ENCODE measurements around the gene DGKI. TPM values are rescaled to one million over a fixed set of nuclear protein-coding genes. Genes with fewer than 3 reads are reported as not detected.

The DGKI gene
- total RNA-seq, 1 experiment from 2014 or later: 0.55 TPM

- Histone ChIP-seq H3K9me3 (ENCODE audit: control insufficient read depth, low read depth, low read length) (no peaks in the 10 kb centered on the region), H4K5ac (ENCODE audit: insufficient read length, low read depth, low read length) (no peak overlapping the region), H3K4ac (ENCODE audit: low read depth, low read length) (no peak overlapping the region), H3K27ac (ENCODE audit: insufficient read length, low read depth, low read length) (no peak overlapping the region), H4K91ac (ENCODE audit: insufficient read length, low read depth, low read length) (no peak overlapping the region), H2AK5ac (ENCODE audit: insufficient read length, low read length) (no peak overlapping the region), H3K23me2 (ENCODE audit: insufficient read length, low read depth, low read length, poor library complexity, severe bottlenecking) (peaks cover 4% of the 10 kb centered on the region), H2BK12ac (ENCODE audit: insufficient read length, low read depth, low read length) (no peak overlapping the region), H3K23ac (ENCODE audit: insufficient read length, low read depth, low read length) (no peak overlapping the region), H2BK5ac (ENCODE audit: insufficient read length, low read length) (no peak overlapping the region), H3K4me1 (ENCODE audit: insufficient read depth, low read length) (0 out of 2 replicates have a peak, but pooled peaks cover 3% of the 10 kb centered on the region), H2BK15ac (ENCODE audit: low read depth, low read length) (no peak overlapping the region), H4K8ac (replicated peaks; ENCODE audit: insufficient read length, low read depth, low read length) (no peak overlapping the region), H3K27me3 (ENCODE audit: insufficient read depth, low read length) (peaks cover 16% of the 10 kb centered on the region), H4K20me1 (ENCODE audit: control insufficient read depth, insufficient read depth, insufficient read length) (no peaks in the 10 kb centered on the region), H2AFZ (ENCODE audit: low read length) (no peak overlapping the region), H3K9ac (ENCODE audit: extremely low read depth, insufficient read length, low read length) (no peak overlapping the region), H3K4me2 (ENCODE audit: insufficient read depth, insufficient read length, low read length) (no peak overlapping the region), H3T11ph (ENCODE audit: low read length) (no peak overlapping the region), H2BK120ac (ENCODE audit: low read depth, low read length, poor library complexity, severe bottlenecking) (no peak overlapping the region), H3K18ac (ENCODE audit: insufficient read length, low read depth, low read length) (no peak overlapping the region), H3K79me2 (ENCODE audit: insufficient read depth, low read length) (no peaks in the 10 kb centered on the region), H2BK20ac (ENCODE audit: low read depth, low read length, poor library complexity, severe bottlenecking) (no peak overlapping the region), H3K56ac (ENCODE audit: insufficient read length, low read depth, low read length) (no peak overlapping the region), H3K79me1 (ENCODE audit: insufficient read depth, low read depth, low read length, poor library complexity, severe bottlenecking) (no peaks in the 10 kb centered on the region), H3K14ac (ENCODE audit: insufficient read depth, low read length) (no peak overlapping the region; the same call in 1 of the 2 replicates)
- no peak for TF ChIP-seq CTCF (conservative IDR thresholded peaks at IDR 0.05)
- H3K36me3 Mint-ChIP-seq (ENCODE audit: insufficient read depth in 1 of 3, low read depth in 3 of 3): no peaks in the 10 kb centered on the region; a peak in 1 of 7 replicates
- no peak overlapping the region for H3K27ac Mint-ChIP-seq
- H3K4me3 Mint-ChIP-seq: no peak overlapping the region
- peaks cover 4 to 6% of the 10 kb centered on the region in 2 experiments; a peak in 2 of 4 replicates for H3K4me1 Mint-ChIP-seq
- DNase-seq: no peak
- H3K9me3 Mint-ChIP-seq: no peaks in the 10 kb centered on the region
- H3K27me3 Mint-ChIP-seq (ENCODE audit: low read depth): peaks cover 33% of the 10 kb centered on the region
Observed at GRCh38 chr7:137852108-137852507, 5.3 kb upstream of the DGKI start.
